ENCODE measurements around the gene TAS2R10. TPM values are rescaled to one million over a fixed set of nuclear protein-coding genes. Genes with fewer than 3 reads are reported as not detected.

TAS2R10 gene
- total and polyA plus RNA-seq, 2 of the 8 experiments (the other 6 are each of a cell fraction or from before 2014, with no cell fraction given): 0.08 TPM; not detected in 1

GRCh38 chr12:10851243-10851858 lies 25.2 kb upstream of the TAS2R10 start:
- Histone ChIP-seq H3K79me1 (ENCODE audit: low read depth, low read length) (no peaks in the 10 kb centered on the region), H3K9ac (replicated peaks in 1 of 4; ENCODE audit: extremely low read depth in 1 of 4, low read depth in 3 of 4, low read length in 3 of 4) (no peak overlapping the region), H4K91ac (replicated peaks; ENCODE audit: insufficient read length, low read length) (no peak overlapping the region), H3K36me3 (ENCODE audit: control insufficient read depth in 2 of 4, insufficient read depth in 4 of 4, low read length in 3 of 4) (peaks cover 0 to 7% (median 3%) of the 10 kb centered on the region in 4 experiments; a peak in 3 of 8 replicates), H3K14ac (ENCODE audit: insufficient read length) (no peak overlapping the region), H3K79me2 (ENCODE audit: control insufficient read depth in 1 of 2, insufficient read depth in 2 of 2, low read length in 2 of 2) (no peaks in the 10 kb centered on the region), H2AFZ (ENCODE audit: low read length) (no peak overlapping the region), H2BK5ac (ENCODE audit: low read depth, low read length) (no peak overlapping the region), H3K56ac (replicated peaks; ENCODE audit: insufficient read length, low read depth, low read length) (no peak overlapping the region), H2BK12ac (ENCODE audit: low read depth, low read length) (no peak overlapping the region), H4K20me1 (replicated peaks in 1 of 2; ENCODE audit: control insufficient read depth in 1 of 2, insufficient read depth in 2 of 2, low read length in 2 of 2) (peaks cover 0 to 3% of the 10 kb centered on the region in 2 experiments), H4K8ac (ENCODE audit: extremely low read depth, insufficient read depth, low read length) (no peak overlapping the region), H3K23ac (ENCODE audit: insufficient read length) (no peak overlapping the region), H2BK20ac (ENCODE audit: low read length) (no peak overlapping the region), H3K23me2 (ENCODE audit: low read depth, low read length) (no peaks in the 10 kb centered on the region), H3K27ac (ENCODE audit: low read depth, low read length) (no peak overlapping the region), H3K9me3 (ENCODE audit: insufficient read depth in 2 of 2, low read depth in 1 of 2, low read length in 1 of 2) (peaks cover 9 to 13% of the 10 kb centered on the region in 2 experiments), H2BK15ac (ENCODE audit: low read length) (no peak overlapping the region), H3K4me3 (ENCODE audit: extremely low read depth in 1 of 4, insufficient read depth in 2 of 4, low read depth in 3 of 4, low read length in 4 of 4) (no peak overlapping the region), H2AK5ac (ENCODE audit: low read depth, low read length) (no peak overlapping the region), H4K5ac (ENCODE audit: insufficient read length, low read depth, low read length) (no peak overlapping the region), H3K18ac (ENCODE audit: extremely low read depth, low read length) (no peak overlapping the region), H3K4me1 (replicated peaks in 1 of 4; ENCODE audit: control insufficient read depth in 3 of 4, insufficient read depth in 4 of 4, low read length in 3 of 4) (no peaks in the 10 kb centered on the region), H2BK120ac (replicated peaks; ENCODE audit: low read depth, low read length) (no peak overlapping the region), H3K4ac (replicated peaks; ENCODE audit: insufficient read length, low read depth, low read length) (no peak overlapping the region), H3K27me3 (replicated peaks in 1 of 4; ENCODE audit: control insufficient read depth in 3 of 4, extremely low read depth in 1 of 4, insufficient read depth in 3 of 4, low read length in 3 of 4) (no peaks in the 10 kb centered on the region), H3K4me2 (ENCODE audit: insufficient read depth in 1 of 2, low read depth in 2 of 2, low read length in 2 of 2) (no peak overlapping the region)
- POLR2A ChIA-PET (ENCODE audit: partially characterized antibody): interaction anchor here (0.8 kb wide), 1 partner anchor 10 kb away, joined by 3 read pairs; no protein-coding TSS in a partner anchor
- CTCF ChIA-PET (ENCODE audit: partially characterized antibody): interaction anchor here (1.3 to 1.7 kb wide), 2 partner anchors 348 kb away, joined by 4 read pairs; no protein-coding TSS in a partner anchor
- no peak for FAIRE-seq
- TF ChIP-seq GTF2F1 (IDR thresholded peaks at IDR 0.05; ENCODE audit: borderline replicate concordance, low read depth, low read length): no peak
- TF ChIP-seq TEAD4 (IDR thresholded peaks at IDR 0.05; ENCODE audit: low read depth, low read length): no peak
- TF ChIP-seq BRCA1 (IDR thresholded peaks at IDR 0.05; ENCODE audit: low read depth, low read length): no peak
- 88% methylated on average over 4 of the region's 4 CpGs; no CpG with 5 or more reads in 1 of the 2 experiments for WGBS, 2 experiments (ENCODE audit: extremely low coverage in 1 of 2, insufficient coverage in 1 of 2, insufficient read length in 1 of 2, insufficient replicate concordance in 2 of 2, low coverage in 1 of 2, low lambda C conversion rate in 2 of 2, missing lambda C conversion rate in 1 of 2)
- DNase-seq (ENCODE audit: low read depth in 1 of 2, low spot score in 2 of 2): no peak

Data from H1 (cell line).